Measurements from ENCODE around the gene AKTIP.
"Not testable (repeated sequence)": the region's sequence is repeated elsewhere in the genome, so short reads cannot be mapped to it uniquely, and the experiment has no call there.

The AKTIP gene

GRCh38 chr16:53515259-53515658 lies 12.2 kb upstream of the AKTIP start:
- no peak for DNase-seq

GRCh38 chr16:53512795-53513194 lies 9.8 kb upstream of the AKTIP start:
- not testable (repeated sequence) for DNase-seq

DNA sequence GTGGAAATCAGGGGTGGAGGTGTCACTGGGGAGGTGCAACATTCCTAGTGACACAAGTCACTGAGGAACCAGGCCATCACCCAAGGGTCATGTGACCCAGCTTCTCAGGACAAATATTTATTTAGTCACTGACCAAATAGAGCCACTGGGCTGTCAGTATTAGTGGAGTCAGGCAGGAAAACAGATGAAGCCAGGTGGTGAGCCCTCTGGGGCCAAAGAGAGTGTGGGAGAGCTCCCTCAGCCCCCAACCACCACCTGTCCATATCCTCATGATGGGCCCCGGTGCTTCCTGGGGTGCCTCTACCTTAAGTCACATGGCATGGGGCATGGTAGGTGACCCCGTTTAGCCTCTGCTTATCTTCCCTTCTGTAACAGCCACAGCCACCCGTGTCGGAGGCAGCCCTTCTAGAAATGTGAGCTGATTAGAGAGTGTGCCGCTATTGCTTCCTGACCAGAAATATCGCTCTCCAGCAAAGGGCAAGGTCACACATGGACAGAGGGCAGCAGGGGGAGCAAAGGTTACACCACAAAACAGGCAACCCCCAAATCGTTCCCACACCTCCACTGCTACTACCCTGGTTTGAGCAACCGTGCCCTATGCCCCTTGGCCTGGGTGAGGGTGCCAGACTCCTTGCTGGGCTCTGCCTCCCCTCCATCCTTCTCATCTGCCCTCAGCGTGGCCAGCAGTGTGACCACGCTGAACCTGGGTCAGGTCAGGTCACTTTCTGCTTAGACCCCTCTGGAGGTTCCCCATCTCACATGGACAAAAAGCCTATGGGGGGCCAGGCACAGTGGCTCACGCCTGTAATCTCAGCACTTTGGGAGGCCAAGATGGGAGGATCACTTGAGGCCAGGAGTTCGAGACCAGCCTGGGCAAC lies 8.6 kb upstream of the AKTIP start:
- DNase-seq: no peak

- DNase-seq: no peak
Observed at GRCh38 chr16:53511084-53511402, 8.0 kb upstream of the AKTIP start.

DNA sequence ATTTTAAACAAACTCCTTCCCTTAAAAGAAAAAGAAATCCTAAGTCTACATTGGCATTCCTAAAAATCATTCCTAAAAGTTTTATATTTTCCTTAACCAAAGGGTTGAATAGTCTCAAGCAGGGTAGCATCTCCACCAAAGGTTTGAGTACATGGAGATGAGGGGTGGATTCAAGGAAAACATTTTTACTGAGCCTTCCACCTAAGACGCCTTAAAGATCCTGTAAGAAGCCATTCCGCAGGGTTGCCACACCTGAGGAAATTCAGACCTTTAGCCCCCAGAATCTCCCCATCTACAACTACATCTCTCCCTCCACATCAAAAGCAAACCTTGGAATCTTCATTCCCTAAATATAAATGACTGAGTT lies 7.7 kb upstream of the AKTIP start:
- DNase-seq: no peak

- DNase-seq: peak; percentile 25 to 27
Observed at GRCh38 chr16:53509906-53510703, 7.1 kb upstream of the AKTIP start.

GRCh38 chr16:53507464-53508179 lies 4.6 kb upstream of the AKTIP start:
- no peak for DNase-seq

- no peak for DNase-seq
Observed at GRCh38 chr16:53506254-53506653, 3.2 kb upstream of the AKTIP start.

- DNase-seq: no peak
Observed at GRCh38 chr16:53504665-53505064, 1.7 kb upstream of the AKTIP start.

- peak in 1 of 2 experiments; percentile 11 for DNase-seq
Observed at GRCh38 chr16:53503991-53504663, 1.1 kb upstream of the AKTIP start.

DNA sequence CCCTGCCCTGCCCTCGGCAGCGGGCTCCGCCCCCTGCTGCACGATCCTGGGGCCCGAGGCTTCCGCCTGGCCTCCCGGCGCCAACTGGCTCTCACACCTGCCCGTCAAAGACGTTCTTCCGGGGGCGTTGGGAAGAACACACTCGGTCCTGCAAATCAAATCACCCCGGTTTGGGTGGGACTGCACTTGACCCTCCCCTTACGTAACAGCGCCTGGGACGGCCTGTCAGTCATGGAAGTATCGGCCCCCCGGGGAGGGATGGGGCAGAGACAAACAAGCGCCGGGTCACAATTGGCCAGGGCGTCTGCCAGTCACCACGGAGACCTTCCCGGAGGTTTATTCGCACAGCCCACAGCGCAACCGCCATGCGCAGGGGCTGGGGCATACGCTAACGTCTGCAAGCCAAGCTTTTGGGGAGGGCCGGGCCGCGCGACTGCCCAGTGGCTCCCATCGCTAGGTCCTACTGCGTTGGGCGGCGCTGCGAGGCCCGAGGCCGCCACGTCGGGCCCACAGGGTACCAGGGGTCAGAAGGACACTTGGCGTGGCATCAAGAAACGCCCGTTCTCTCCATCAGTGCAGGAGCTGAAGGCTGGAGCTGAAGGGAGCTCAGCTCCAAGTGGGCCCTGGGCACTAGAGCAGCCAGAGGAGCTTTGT lies 388 bp upstream of the AKTIP start:
- peak; percentile 100 for DNase-seq

DNA sequence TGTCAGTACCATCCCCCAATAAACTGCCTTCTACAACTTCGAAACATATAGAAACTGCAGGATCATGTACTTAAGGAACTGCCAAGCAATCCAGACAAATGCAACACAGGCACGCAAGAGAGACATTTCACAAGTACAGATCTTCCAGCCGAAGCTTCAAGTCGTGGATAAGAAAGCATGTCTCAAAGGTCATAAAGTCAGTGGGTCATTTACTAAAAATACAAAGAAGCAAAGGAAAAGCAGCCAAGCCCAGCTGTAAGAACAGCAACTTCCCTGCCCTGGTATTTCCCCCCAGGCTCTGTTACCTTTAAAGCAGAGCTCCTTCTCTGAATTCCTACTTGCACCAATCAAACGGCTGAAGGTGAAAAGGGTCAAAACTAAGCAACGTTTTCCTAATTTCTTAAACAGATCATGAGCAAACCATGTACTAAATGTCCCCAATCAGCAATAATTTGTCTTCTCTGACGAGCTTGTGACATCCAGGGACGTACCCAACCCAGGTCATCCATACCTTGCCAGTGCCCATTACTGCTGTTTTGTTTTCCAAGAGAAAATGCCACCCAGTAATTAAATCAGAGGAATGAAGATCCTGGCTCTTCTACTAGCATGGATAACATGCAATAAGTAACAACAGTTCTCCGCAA lies 1.7 kb downstream of the AKTIP start:
- DNase-seq: no peak

DNA sequence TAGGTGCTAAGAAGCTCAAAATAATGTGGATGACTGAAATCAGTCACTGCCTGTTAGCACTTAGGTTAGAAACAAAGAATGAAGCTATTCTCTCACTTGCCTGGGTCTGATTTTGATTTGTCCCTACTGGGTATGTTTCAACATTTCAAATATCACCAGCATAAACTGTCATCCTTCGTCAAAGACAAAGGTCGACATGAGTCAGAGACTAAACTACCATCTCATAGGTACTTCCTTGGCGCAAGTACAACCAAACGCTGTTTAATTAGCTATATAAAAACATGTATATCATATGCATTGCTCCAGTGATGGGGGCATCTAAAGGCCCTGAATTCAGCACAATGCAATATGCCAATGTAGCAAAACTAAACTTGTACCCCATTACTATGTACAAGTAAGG lies 4.0 kb downstream of the AKTIP start:
- no peak for DNase-seq

DNA sequence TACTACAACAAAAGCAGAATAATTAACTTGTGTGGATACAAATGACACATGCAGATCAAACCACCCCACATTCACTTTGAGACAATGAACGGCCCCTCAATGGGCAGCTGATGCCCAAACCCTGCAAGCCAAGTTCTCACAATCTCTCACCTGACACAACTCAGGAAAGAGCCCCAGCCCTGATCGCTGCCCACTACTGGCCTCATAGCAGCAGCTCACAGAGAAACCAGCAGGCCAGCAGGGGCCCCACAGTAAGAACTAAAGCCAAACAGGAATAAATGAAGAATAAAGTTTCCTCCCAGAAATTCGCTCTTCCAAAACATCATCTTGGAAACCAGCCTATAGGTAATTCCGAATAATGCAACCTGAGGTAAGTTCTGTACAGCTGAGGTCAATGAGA lies 7.7 kb downstream of the AKTIP start:
- no peak for DNase-seq

DNA sequence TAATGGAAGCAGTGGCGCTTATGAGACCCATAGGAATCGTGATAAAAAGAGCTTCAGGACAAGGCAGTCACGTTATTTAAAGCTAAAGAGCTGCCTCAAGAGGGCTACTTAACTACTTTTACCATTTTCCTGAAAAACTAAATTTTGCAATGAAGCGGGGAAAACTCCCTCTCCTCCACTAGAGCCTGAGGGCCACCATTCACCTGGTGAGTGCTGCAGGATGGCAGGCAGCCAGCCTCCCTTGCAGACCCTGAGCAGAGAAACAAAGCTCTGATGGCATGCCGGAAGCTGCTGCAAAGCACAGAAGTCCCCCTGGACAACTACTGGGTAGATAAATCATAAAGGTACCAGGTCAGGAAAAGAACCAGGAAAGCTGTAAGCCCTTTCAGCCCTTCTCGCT lies 8.4 kb downstream of the AKTIP start:
- DNase-seq: no peak

- no peak for DNase-seq
Observed at GRCh38 chr16:53492503-53492902, 10.5 kb downstream of the AKTIP start.

GRCh38 chr16:53489755-53490154 lies 13.3 kb downstream of the AKTIP start:
- no peak for DNase-seq

GRCh38 chr16:53486230-53486629 lies 16.8 kb downstream of the AKTIP start:
- DNase-seq: no peak

DNA sequence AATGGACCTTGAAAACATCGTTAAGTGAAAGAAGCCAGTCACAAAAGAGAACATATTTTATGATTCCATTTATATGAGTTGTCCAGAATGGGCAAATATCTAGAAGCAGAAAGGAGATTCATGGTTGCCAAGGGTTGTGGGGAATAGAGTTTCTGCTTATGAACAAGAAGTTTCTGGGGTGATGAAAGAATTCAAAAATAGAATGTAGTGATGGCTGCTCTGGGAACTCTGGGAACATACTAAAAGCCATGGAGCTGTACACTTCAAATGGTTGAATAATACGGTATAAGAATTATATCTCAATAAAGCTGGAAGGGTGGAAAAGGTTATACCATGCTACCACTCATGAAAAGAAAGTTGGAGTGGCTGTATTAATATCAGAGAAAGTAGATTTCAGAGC lies 18.5 kb downstream of the AKTIP start:
- no peak for DNase-seq

GRCh38 chr16:53482123-53482522 lies 20.9 kb downstream of the AKTIP start:
- no peak for DNase-seq

- DNase-seq: no peak
Observed at GRCh38 chr16:53480394-53480793, 22.6 kb downstream of the AKTIP start.

GRCh38 chr16:53478965-53479364 lies 24.0 kb downstream of the AKTIP start:
- no peak for DNase-seq
